NCI-H82 treated with DMSO at 0.1 percent for 48 hours (cell line): ENCODE data around the gene CXorf51B.
"Not testable (repeated sequence)": the region's sequence is repeated elsewhere in the genome, so short reads cannot be mapped to it uniquely, and the experiment has no call there.

Experiments
- DNase-seq: peaks from one replicate; lab custom pipeline; 2025; ENCODE audit not compliant: unreplicated experiment; lab: John Stamatoyannopoulos, UW

Gene CXorf51B

DNA sequence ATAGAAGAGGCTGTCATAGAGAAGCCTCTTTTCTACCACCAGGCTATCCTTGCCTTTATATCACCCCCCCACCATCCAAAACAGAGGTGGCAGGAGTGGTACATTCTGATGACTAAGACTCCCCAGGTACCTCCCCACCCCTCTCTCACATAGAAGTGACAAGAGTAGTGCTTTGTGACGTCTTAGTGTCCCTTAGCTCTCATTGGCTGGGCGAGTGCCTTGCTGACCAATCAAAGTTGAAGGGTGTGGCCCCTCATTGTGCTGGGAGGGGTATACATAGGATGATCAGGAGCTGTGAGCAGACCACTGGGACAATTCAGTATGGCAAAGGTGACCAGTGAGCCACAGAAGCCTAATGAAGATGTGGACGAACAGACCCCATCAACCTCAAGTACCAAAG is at the start of gene CXorf51B:
Gene CXorf51B, plus strand, starts transcription at position 301 of the 400 bp plus-strand sequence. Its CDS starts 21 bp downstream, at position 322.
- DNase-seq: not testable (repeated sequence)

DNA sequence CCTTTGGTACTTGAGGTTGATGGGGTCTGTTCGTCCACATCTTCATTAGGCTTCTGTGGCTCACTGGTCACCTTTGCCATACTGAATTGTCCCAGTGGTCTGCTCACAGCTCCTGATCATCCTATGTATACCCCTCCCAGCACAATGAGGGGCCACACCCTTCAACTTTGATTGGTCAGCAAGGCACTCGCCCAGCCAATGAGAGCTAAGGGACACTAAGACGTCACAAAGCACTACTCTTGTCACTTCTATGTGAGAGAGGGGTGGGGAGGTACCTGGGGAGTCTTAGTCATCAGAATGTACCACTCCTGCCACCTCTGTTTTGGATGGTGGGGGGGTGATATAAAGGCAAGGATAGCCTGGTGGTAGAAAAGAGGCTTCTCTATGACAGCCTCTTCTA is 5.1 kb downstream of the CXorf51B start, which contains the start of gene CXorf51A:
Gene CXorf51A, minus strand, starts transcription at position 101 of the 400 bp plus-strand sequence. Its CDS starts 21 bp downstream, at position 80.
- not testable (repeated sequence) for DNase-seq

DNA sequence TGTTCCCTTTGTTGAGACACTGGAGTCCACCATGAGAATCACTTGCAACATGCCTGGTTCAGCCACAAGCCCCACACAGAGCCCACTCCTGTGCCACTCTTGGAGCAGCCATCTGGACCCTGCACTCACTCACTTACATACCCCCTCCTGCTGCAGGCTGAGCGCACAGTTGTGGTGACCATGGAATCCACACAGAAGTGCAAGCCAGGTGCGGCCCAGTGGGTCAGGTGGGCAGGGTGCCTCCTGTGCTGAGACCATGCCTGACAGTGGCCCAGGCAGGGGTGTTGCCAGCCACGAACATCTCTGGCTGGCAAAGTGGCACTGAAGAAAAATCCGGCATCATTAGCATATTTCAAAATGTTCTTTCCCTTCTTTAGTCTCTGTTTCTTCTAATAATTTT is 22.4 kb downstream of the CXorf51B start:
- DNase-seq: no peak

DNA sequence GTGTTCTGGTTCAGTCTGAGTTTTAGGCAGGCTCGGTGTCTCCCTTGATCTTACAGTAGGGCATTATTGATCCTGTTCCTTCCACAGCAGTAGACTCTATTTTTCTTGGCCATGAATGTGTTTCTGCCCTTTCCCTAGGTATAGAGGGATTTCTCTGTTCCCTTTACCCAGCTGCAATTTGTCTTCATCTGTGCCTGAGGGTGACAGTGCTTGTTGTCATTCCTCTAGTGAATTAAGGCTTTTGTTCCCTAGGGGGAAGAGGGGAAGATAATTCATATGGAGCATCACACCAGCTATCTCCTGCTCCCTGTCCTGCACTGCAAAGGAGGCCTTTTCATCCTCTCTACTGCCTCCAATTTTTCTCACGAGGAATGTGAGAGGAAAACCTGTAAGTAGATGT is 44.7 kb downstream of the CXorf51B start:
- no peak for DNase-seq
